Pancreas (tissue), 10 donors: ENCODE results near the gene PARP3. TPM values are rescaled to one million over a fixed set of nuclear protein-coding genes. Genes with fewer than 3 reads are reported as not detected.

Source experiments
- ATAC-seq, 4 donors: fragments of 200-7000 bp; cut with Tn5 transposase; one replicate each; pipeline versions ENCODE4 v1.8.0 to v1.9.1; 2020; ENCODE audit warnings: mild to moderate bottlenecking in 4 of 4, moderate library complexity in 4 of 4
- DNase-seq, 6 donors: peaks; one replicate each; pipeline ENCODE4 v3.0.0-alpha.2; 2020
- FAIRE-seq: peaks from 2 replicates; lab custom pipeline; 2012; peaks lifted over from hg19 to GRCh38; lab: Jason Lieb, UNC
- H3K27ac ChIP-seq, 4 donors: fragments of 200-600 bp; sonication (generic); 1 replicate in 3 of 4; 2 replicates in 1 of 4; pipeline versions ENCODE4 v1.5.0 to v1.8.0; 2020
- H3K27me3 ChIP-seq, 4 donors: fragments of 200-600 bp; one replicate each; pipeline ENCODE4 v1.8.0; 2021
- H3K36me3 ChIP-seq, 3 donors: fragments of 200-600 bp; sonication (generic) in 1 of 3; one replicate each; pipeline versions ENCODE4 v1.5.0 to v1.8.0; 2020 to 2021
- H3K4me1 ChIP-seq, 3 donors: fragments of 200-600 bp; one replicate each; pipeline ENCODE4 v1.8.0; 2021
- H3K4me3 ChIP-seq, 4 donors: fragments of 200-600 bp; sonication (generic) in 2 of 4; one replicate each; pipeline versions ENCODE4 v1.5.0 to v1.8.0; 2020 to 2021
- H3K9me3 ChIP-seq, 4 donors: fragments of 200-600 bp; one replicate each; pipeline ENCODE4 v1.8.0; 2021
- WGBS, 2 donors: extraction: QIAGEN DNeasy Blood & Tissue Kit; methylation state at CpG; one replicate each; pipeline ENCODE4 v1.1.7; 2013; 5-methylcytosine and 5-hydroxymethylcytosine counted together
- intact Hi-C, 3 donors: fragments of 100-400 bp; cut with DNase I; formaldehyde crosslinking; loops; one replicate each; pipeline versions ENCODE4 v1.11.1 to v1.14.2; 2022
- polyA plus RNA-seq, 2 donors: library from polyadenylated mRNA; stranded (reverse); fragments of 200-250 nt; gene quantifications; one replicate each; pipeline ENCODE4 v1.2.3, GENCODE V29; 2013
- total RNA-seq, 6 donors: library from RNA; stranded (reverse); fragmentation: NEBNext Ultra II Directional in 4 of 6; extraction: Animal tissue kit (Norgen Biotek cat#: 25700) in 4 of 6; gene quantifications; one replicate each; pipeline versions ENCODE4 v1.2.1 to v1.2.4, GENCODE V29; 2021 to 2023
- TF ChIP-seq, protein P1 (sequence below), 4 donors: fragments of 200-600 bp; sonication (generic) in 3 of 4; IDR thresholded peaks; one replicate each; pipeline versions ENCODE4 v1.5.0 to v1.8.0; 2021; ENCODE audit warnings: antibody characterized with exemption in 4 of 4
- donor health status: healthy with polysubstance abuse.
- donor health status: DM: no; HTN: no; CAD: no; lungs with moderate emphysema.
- donor health status: DM: no; HTN: no; CAD: no.
- donor health status: control.
- donor health status: control.
- donor health status: Bipolar disorder and iron deficiency.
- donor health status: DM: yes; HTN: yes; CAD: no.
- donor health status: DM: no; HTN: no; CAD: no.
- donor health status: DM: no; HTN: no; CAD: no.
- donor health status: DM: yes; HTN: yes; CAD: no.

Gene PARP3
- total and polyA plus RNA-seq, 8 donors: 2.1 to 8.3 (median 5.2) TPM

GRCh38 chr3:51954713-51955112 is 12.6 kb downstream of the PARP3 start:
- 39 to 58% methylated on average over 1 of the region's 1 CpG for WGBS, 2 donors
- intact Hi-C loops: no loop called here
- no peak for ATAC-seq
- Histone ChIP-seq H3K4me3 (no peak overlapping the region), H3K4me1 (peaks cover 0 to 5% (median 0%) of the 10 kb centered on the region in 3 donors), H3K27ac (no peak overlapping the region), H3K27me3 (no peaks in the 10 kb centered on the region), H3K9me3 (no peaks in the 10 kb centered on the region), H3K36me3 (no peaks in the 10 kb centered on the region)
- TF ChIP-seq, protein P1, sequence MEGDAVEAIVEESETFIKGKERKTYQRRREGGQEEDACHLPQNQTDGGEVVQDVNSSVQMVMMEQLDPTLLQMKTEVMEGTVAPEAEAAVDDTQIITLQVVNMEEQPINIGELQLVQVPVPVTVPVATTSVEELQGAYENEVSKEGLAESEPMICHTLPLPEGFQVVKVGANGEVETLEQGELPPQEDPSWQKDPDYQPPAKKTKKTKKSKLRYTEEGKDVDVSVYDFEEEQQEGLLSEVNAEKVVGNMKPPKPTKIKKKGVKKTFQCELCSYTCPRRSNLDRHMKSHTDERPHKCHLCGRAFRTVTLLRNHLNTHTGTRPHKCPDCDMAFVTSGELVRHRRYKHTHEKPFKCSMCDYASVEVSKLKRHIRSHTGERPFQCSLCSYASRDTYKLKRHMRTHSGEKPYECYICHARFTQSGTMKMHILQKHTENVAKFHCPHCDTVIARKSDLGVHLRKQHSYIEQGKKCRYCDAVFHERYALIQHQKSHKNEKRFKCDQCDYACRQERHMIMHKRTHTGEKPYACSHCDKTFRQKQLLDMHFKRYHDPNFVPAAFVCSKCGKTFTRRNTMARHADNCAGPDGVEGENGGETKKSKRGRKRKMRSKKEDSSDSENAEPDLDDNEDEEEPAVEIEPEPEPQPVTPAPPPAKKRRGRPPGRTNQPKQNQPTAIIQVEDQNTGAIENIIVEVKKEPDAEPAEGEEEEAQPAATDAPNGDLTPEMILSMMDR (IDR thresholded peaks at IDR 0.05): no peak
- DNase-seq: no peak
- no peak for FAIRE-seq

DNA sequence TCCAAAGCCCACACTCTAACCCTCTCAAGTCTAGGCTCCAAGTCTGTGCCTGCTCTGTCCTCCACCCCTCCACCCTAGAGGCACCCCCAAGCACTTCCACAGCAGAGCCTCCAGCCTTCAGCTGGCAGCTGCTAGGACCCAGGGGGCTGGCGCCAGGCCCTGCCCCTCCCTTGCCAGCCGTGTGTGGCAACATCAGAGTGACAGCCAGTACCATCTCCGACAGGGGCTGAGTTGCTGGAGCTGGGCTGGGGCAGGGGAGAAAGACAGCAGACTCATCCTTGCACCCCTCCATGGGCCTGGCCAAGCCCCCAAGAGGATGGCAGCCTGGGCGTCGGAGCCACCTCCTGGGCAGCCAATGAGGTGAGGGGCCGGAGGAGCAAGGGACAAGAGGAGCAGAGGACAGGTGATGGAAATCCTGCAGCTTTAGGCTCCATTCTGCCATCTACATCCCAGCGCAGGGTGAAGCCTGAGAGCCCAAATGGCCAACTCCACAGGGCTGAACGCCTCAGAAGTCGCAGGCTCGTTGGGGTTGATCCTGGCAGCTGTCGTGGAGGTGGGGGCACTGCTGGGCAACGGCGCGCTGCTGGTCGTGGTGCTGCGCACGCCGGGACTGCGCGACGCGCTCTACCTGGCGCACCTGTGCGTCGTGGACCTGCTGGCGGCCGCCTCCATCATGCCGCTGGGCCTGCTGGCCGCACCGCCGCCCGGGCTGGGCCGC is 13.2 kb downstream of the PARP3 start, which contains the start of gene GPR62:
Gene GPR62 (plus strand): TSS at position 207 of the 718 bp plus-strand sequence. CDS start 272 bp downstream, at position 479.
- ATAC-seq (no peak), FAIRE-seq (no peak), DNase-seq (peak in 3 of 6 donors; percentile 36 to 65 (median 56))
- 47 to 57% methylated on average over 22 to 33 of the region's 33 CpGs for WGBS, 2 donors
- intact Hi-C loops: no loop called here
- TF ChIP-seq, protein P1 (IDR thresholded peaks at IDR 0.05): no peak
- Histone ChIP-seq H3K27me3 (no peaks in the 10 kb centered on the region), H3K9me3 (no peaks in the 10 kb centered on the region), H3K4me3 (peak within 1 kb of the TSS in 3 of 4 donors; percentile 7 to 46 (median 32)), H3K27ac (peak within 1 kb of the TSS in 3 of 4 donors; percentile 38 to 60 (median 44)), H3K36me3 (no peaks in the 10 kb centered on the region), H3K4me1 (peaks cover 0 to 5% (median 0%) of the 10 kb centered on the region in 3 donors)

- no peaks in the 10 kb centered on the region for H3K36me3 ChIP-seq
- TF ChIP-seq, protein P1 (IDR thresholded peaks at IDR 0.05): peak in 2 of 4 donors; percentile 18 to 37
- ATAC-seq (peak; percentile 72 to 85 (median 78)), FAIRE-seq (no peak), DNase-seq (peak in 5 of 6 donors; percentile 58 to 88 (median 71))
- H3K9me3 ChIP-seq: no peaks in the 10 kb centered on the region
- peaks cover 0 to 5% (median 0%) of the 10 kb centered on the region in 3 donors for H3K4me1 ChIP-seq
- WGBS, 2 donors: 15% methylated on average over 95 to 97 of the region's 97 CpGs
- no peaks in the 10 kb centered on the region for H3K27me3 ChIP-seq
- peak overlapping the region in 3 of 4 donors; percentile 7 to 46 (median 32) for H3K4me3 ChIP-seq
- H3K27ac ChIP-seq: peak overlapping the region in 3 of 4 donors; percentile 38 to 60 (median 44)
- intact Hi-C loops: no loop called here
These were observed 14.0 kb downstream of the PARP3 start for GRCh38 chr3:51955893-51956770.

DNA sequence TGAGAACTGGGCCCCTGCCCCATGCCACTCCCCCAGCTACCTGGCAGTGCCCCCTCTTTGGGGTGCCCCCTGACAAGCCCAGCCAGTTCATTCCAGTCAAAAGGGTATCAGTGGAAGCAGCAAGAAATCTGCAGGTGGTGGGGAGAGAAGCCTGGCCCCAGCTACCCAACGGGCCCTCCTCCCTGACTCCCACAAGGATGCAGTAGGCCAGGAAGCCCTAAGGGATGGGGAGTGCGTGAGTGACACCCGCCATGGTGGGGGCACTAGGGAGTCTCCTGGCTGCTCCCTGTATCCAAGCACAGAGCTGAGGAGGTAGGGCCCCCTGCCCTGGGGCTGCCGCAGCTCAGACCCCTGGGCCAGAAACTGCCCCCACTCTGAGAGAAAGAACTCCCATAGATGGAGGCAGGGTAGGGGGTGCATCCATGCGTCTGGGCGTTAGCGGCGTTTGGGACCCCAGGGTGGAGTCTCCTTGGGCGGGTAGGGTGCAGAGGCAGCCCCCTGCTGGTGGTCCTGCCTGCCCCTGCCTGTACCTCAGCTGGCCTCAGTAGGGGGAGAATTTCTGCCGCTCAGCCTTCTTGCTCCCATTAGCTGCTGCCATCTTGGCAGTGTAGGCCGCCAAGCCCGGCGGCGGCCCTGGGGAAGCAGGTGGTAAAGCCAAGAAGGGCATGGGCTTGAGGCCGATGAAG is 15.5 kb downstream of the PARP3 start:
- peak in 2 of 6 donors; percentile 31 to 62 for DNase-seq
- no peak for FAIRE-seq
- H3K27me3 ChIP-seq: no peaks in the 10 kb centered on the region
- H3K4me3 ChIP-seq: no peak overlapping the region
- H3K9me3 ChIP-seq: no peaks in the 10 kb centered on the region
- no peaks in the 10 kb centered on the region for H3K36me3 ChIP-seq
- WGBS, 2 donors: 96 to 98% methylated on average over 14 to 15 of the region's 15 CpGs
- no peak overlapping the region for H3K27ac ChIP-seq
- no peak for ATAC-seq
- TF ChIP-seq, protein P1 (IDR thresholded peaks at IDR 0.05): no peak
- intact Hi-C loops: no loop called here
- peaks cover 0 to 8% (median 4%) of the 10 kb centered on the region in 3 donors for H3K4me1 ChIP-seq
